Epithelial cell of proximal tubule (primary cell): ENCODE results near the gene NRN1L. TPM values are rescaled to one million over a fixed set of nuclear protein-coding genes. Genes with fewer than 3 reads are reported as not detected.

ENCODE experiments used
- DNase-seq: peaks from one replicate; pipeline ENCODE4 v3.0.0-alpha.2; 2011; ENCODE audit warnings: low read depth
- H3K4me3 ChIP-seq: 2 replicates; pipeline ENCODE4 v1.5.1; 2011; ENCODE audit warnings: low read depth, mild to moderate bottlenecking, low read length
- CTCF ChIP-seq: conservative IDR thresholded peaks from 2 replicates; pipeline ENCODE4 v1.5.1; 2012; ENCODE audit warnings: low read depth, mild to moderate bottlenecking, low read length
- total RNA-seq: library from RNA; depleted of rRNA; stranded (reverse); fragments of >200 nt; gene quantifications from 2 replicates; pipeline ENCODE4 v1.2.3, GENCODE V29; 2015

The NRN1L gene
- total RNA-seq, 1 donor from 2014 or later: 0.46 TPM

- no peak for DNase-seq
- TF ChIP-seq CTCF: no peak
- H3K4me3 ChIP-seq: peak overlapping the region; percentile 18
Measured at GRCh38 chr16:67844497-67844896, 40.2 kb upstream of the NRN1L start.

- DNase-seq: no peak
- H3K4me3 ChIP-seq: peak overlapping the region; percentile 99
- TF ChIP-seq CTCF: no peak
Measured at GRCh38 chr16:67845291-67846062, 39.2 kb upstream of the NRN1L start.

GRCh38 chr16:67846063-67846319, 38.7 kb upstream of the NRN1L start:
- DNase-seq: no peak
- peak overlapping the region; percentile 99 for H3K4me3 ChIP-seq
- TF ChIP-seq CTCF: no peak

GRCh38 chr16:67846320-67847063, 38.2 kb upstream of the NRN1L start, which contains the start of gene NUTF2:
TSS of gene NUTF2 (plus strand) at chr16:67846933. CDS start at chr16:67865131, 18,198 bp downstream.
- TF ChIP-seq CTCF: no peak
- H3K4me3 ChIP-seq: peak within 1 kb of the TSS; percentile 99
- DNase-seq: no peak

- no peak for DNase-seq
- TF ChIP-seq CTCF: no peak
- H3K4me3 ChIP-seq: peak within 1 kb of the TSS; percentile 99
Measured at GRCh38 chr16:67847064-67847861, 37.4 kb upstream of the NRN1L start, which contains the start of gene CENPT. TSS of gene CENPT (minus strand) at chr16:67847693. CDS start at chr16:67833859, 13,834 bp downstream.

GRCh38 chr16:67848118-67848517, 36.6 kb upstream of the NRN1L start:
- no peak for TF ChIP-seq CTCF
- peak overlapping the region; percentile 99 for H3K4me3 ChIP-seq
- DNase-seq: no peak
